H9 (cell line): ENCODE data around the gene PLN. TPM values are rescaled to one million over a fixed set of nuclear protein-coding genes. Genes with fewer than 3 reads are reported as not detected.

Experiments used
- DNase-seq: peaks from one replicate; pipeline ENCODE4 v3.0.0-alpha.2; 2017
- H2AFZ ChIP-seq: one replicate; pipeline ENCODE4 v1.6.1; 2013; ENCODE audit warnings: mild to moderate bottlenecking, low read length, control low read depth, moderate library complexity
- H2AK5ac ChIP-seq: 2 replicates; pipeline ENCODE4 v1.6.1; 2013; ENCODE audit warnings: low read length, control low read depth, mixed read lengths; ENCODE audit not compliant: insufficient read length
- H2BK120ac ChIP-seq: one replicate; pipeline ENCODE4 v1.6.1; 2013; ENCODE audit warnings: low read depth, mild to moderate bottlenecking, low read length, control low read depth, inconsistent platforms; ENCODE audit not compliant: poor library complexity, severe bottlenecking
- H2BK12ac ChIP-seq: 2 replicates; pipeline ENCODE4 v1.6.1; 2013; ENCODE audit warnings: low read length, control low read depth, mixed read lengths, low read depth; ENCODE audit not compliant: insufficient read length
- H2BK15ac ChIP-seq: 2 replicates; pipeline ENCODE4 v1.6.1; 2013; ENCODE audit warnings: low read depth, low read length, control low read depth
- H2BK20ac ChIP-seq: one replicate; pipeline ENCODE4 v1.6.1; 2013; ENCODE audit warnings: low read depth, mild to moderate bottlenecking, low read length, control low read depth, inconsistent platforms; ENCODE audit not compliant: poor library complexity, severe bottlenecking
- H2BK5ac ChIP-seq: 2 replicates; pipeline ENCODE4 v1.6.1; 2013; ENCODE audit warnings: low read length, control low read depth, mixed read lengths; ENCODE audit not compliant: insufficient read length
- H3K14ac ChIP-seq: 2 replicates; pipeline ENCODE4 v1.6.1; 2013; ENCODE audit warnings: low read length, control low read depth; ENCODE audit not compliant: insufficient read depth
- H3K18ac ChIP-seq: 2 replicates; pipeline ENCODE4 v1.6.1; 2013; ENCODE audit warnings: low read depth, mild to moderate bottlenecking, mixed read lengths, low read length, control low read depth; ENCODE audit not compliant: insufficient read length
- H3K23ac ChIP-seq: 2 replicates; pipeline ENCODE4 v1.6.1; 2013; ENCODE audit warnings: low read length, control low read depth, mixed read lengths, low read depth; ENCODE audit not compliant: insufficient read length
- H3K23me2 ChIP-seq: 2 replicates; pipeline ENCODE4 v1.6.1; 2013; ENCODE audit warnings: low read depth, mild to moderate bottlenecking, mixed read lengths, low read length, control low read depth; ENCODE audit not compliant: insufficient read length, poor library complexity, severe bottlenecking
- H3K27ac ChIP-seq: 2 replicates; pipeline ENCODE4 v1.5.1; 2013; ENCODE audit warnings: low read length, control low read depth, mixed read lengths, low read depth; ENCODE audit not compliant: insufficient read length
- H3K27me3 ChIP-seq: 2 replicates; pipeline ENCODE4 v1.6.1; 2013; ENCODE audit warnings: low read length, control low read depth, inconsistent platforms; ENCODE audit not compliant: insufficient read depth
- H3K4ac ChIP-seq: 2 replicates; pipeline ENCODE4 v1.6.1; 2013; ENCODE audit warnings: low read depth, mild to moderate bottlenecking, control low read depth, inconsistent platforms, low read length, moderate library complexity
- H3K4me1 ChIP-seq: 2 replicates; pipeline ENCODE4 v1.6.1; 2013; ENCODE audit warnings: low read length, control low read depth, inconsistent platforms; ENCODE audit not compliant: insufficient read depth
- H3K4me2 ChIP-seq: 2 replicates; pipeline ENCODE4 v1.6.1; 2013; ENCODE audit warnings: low read length, control low read depth, mixed read lengths; ENCODE audit not compliant: insufficient read length, insufficient read depth
- H3K56ac ChIP-seq: 2 replicates; pipeline ENCODE4 v1.6.1; 2013; ENCODE audit warnings: low read depth, mild to moderate bottlenecking, mixed read lengths, low read length, control low read depth; ENCODE audit not compliant: insufficient read length
- H3K79me1 ChIP-seq: 2 replicates; pipeline ENCODE4 v1.6.1; 2013; ENCODE audit warnings: low read depth, mild to moderate bottlenecking, moderate library complexity, low read length, control low read depth, inconsistent platforms; ENCODE audit not compliant: insufficient read depth, poor library complexity, severe bottlenecking
- H3K79me2 ChIP-seq: 2 replicates; pipeline ENCODE4 v1.6.1; 2013; ENCODE audit warnings: low read length, control low read depth, inconsistent platforms; ENCODE audit not compliant: insufficient read depth
- H3K9ac ChIP-seq: 2 replicates; pipeline ENCODE4 v1.6.1; 2013; ENCODE audit warnings: low read length, control low read depth, mixed read lengths; ENCODE audit not compliant: insufficient read length; ENCODE audit errors: extremely low read depth
- H3K9me3 ChIP-seq: one replicate; pipeline ENCODE4 v1.6.1; 2013; ENCODE audit warnings: low read depth, low read length, inconsistent platforms; ENCODE audit not compliant: control insufficient read depth
- H3T11ph ChIP-seq: one replicate; pipeline ENCODE4 v1.6.1; 2013; ENCODE audit warnings: mild to moderate bottlenecking, low read length, control low read depth, inconsistent platforms
- H4K20me1 ChIP-seq: one replicate; pipeline ENCODE4 v1.6.1; 2013; ENCODE audit not compliant: control insufficient read depth, insufficient read length, insufficient read depth
- H4K5ac ChIP-seq: 2 replicates; pipeline ENCODE4 v1.6.1; 2013; ENCODE audit warnings: low read depth, mild to moderate bottlenecking, mixed read lengths, low read length, control low read depth; ENCODE audit not compliant: insufficient read length
- H4K8ac ChIP-seq: replicated peaks from 2 replicates; pipeline ENCODE4 v1.6.1; 2013; ENCODE audit warnings: low read length, control low read depth, mixed read lengths, low read depth; ENCODE audit not compliant: insufficient read length
- H4K91ac ChIP-seq: 2 replicates; pipeline ENCODE4 v1.6.1; 2013; ENCODE audit warnings: low read depth, mild to moderate bottlenecking, moderate library complexity, mixed read lengths, low read length, control low read depth; ENCODE audit not compliant: insufficient read length
- H3K27ac Mint-ChIP-seq, 3 experiments: 2 replicates in 2 of 3; 3 replicates in 1 of 3; pipeline ENCODE4 v1.8.0; 2020 to 2021; ENCODE audit warnings: mixed read lengths in 3 of 3, mild to moderate bottlenecking in 1 of 3, moderate library complexity in 1 of 3
- H3K27me3 Mint-ChIP-seq: 2 replicates; pipeline ENCODE4 v1.8.0; 2021; ENCODE audit warnings: low read depth, mild to moderate bottlenecking, moderate library complexity, mixed read lengths
- H3K36me3 Mint-ChIP-seq, 3 experiments: 2 replicates in 2 of 3; 3 replicates in 1 of 3; pipeline ENCODE4 v1.8.0; 2020 to 2021; ENCODE audit warnings: low read depth in 3 of 3, mixed read lengths in 3 of 3; ENCODE audit not compliant: insufficient read depth in 1 of 3
- H3K4me1 Mint-ChIP-seq, 2 experiments: 2 replicates each; pipeline ENCODE4 v1.8.0; 2020; ENCODE audit warnings: mixed read lengths in 2 of 2
- H3K4me3 Mint-ChIP-seq, 2 experiments: 2 replicates in 1 of 2; 3 replicates in 1 of 2; pipeline ENCODE4 v1.8.0; 2020 to 2021; ENCODE audit warnings: mild to moderate bottlenecking in 2 of 2, mixed read lengths in 2 of 2, moderate library complexity in 1 of 2
- H3K9me3 Mint-ChIP-seq, 2 experiments: 2 replicates in 1 of 2; 3 replicates in 1 of 2; pipeline ENCODE4 v1.8.0; 2020; ENCODE audit warnings: mild to moderate bottlenecking in 2 of 2, mixed read lengths in 2 of 2, moderate library complexity in 1 of 2
- WGBS: extraction: QIAGEN DNeasy Blood & Tissue Kit; methylation state at CpG from one replicate; pipeline ENCODE4 v1.1.7; 2013; ENCODE audit warnings: missing lambda C conversion rate, low lambda C conversion rate, mixed read lengths; ENCODE audit not compliant: insufficient read length; ENCODE audit errors: extremely low coverage; 5-methylcytosine and 5-hydroxymethylcytosine counted together
- total RNA-seq: library from RNA; stranded (reverse); gene quantifications from 2 replicates; pipeline ENCODE4 v1.2.1, GENCODE V29; 2021
- TF ChIP-seq, protein P1 (sequence below): fragments of 200-600 bp; sonication (generic); conservative IDR thresholded peaks from 3 replicates; pipeline ENCODE4 v1.8.0; 2021; ENCODE audit warnings: antibody characterized with exemption, mild to moderate bottlenecking

PLN gene
- total RNA-seq, 1 experiment from 2014 or later: not detected

DNA sequence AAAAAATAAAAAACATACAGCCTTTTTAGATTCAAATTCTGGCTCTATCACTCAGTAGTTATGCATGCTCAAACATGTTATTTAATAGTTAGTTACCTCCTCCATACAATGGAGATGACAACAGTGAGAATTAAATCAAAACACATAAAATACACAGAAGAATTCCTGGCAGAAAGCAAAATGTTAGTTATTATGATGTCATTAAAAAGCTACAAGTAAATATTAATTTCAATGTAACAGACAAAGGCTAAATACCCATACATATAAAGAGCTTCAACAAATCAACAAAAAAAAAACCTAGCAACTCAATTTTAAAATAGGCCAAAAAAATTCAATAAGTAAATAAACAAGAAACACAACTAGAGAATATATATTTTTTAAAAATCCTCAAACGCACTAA, 21.4 kb downstream of the PLN start:
- Mint-ChIP-seq H3K9me3 (peaks cover 9 to 11% of the 10 kb centered on the region in 2 experiments), H3K27ac (no peak overlapping the region), H3K36me3 (peaks cover 6 to 12% (median 8%) of the 10 kb centered on the region in 3 experiments), H3K4me3 (no peak overlapping the region), H3K4me1 (peaks cover 9 to 12% of the 10 kb centered on the region in 2 experiments), H3K27me3 (no peaks in the 10 kb centered on the region)
- Histone ChIP-seq H3K79me2 (no peaks in the 10 kb centered on the region), H3K79me1 (peaks cover 3% of the 10 kb centered on the region), H2AFZ (no peak overlapping the region), H3K14ac (no peak overlapping the region), H3K9me3 (peaks cover under 1% of the 10 kb centered on the region), H2AK5ac (no peak overlapping the region), H3K18ac (no peak overlapping the region), H2BK120ac (no peak overlapping the region), H2BK12ac (no peak overlapping the region), H3T11ph (no peak overlapping the region), H2BK15ac (no peak overlapping the region), H3K9ac (no peak overlapping the region), H3K23ac (no peak overlapping the region), H4K20me1 (no peaks in the 10 kb centered on the region), H3K56ac (no peak overlapping the region), H2BK20ac (no peak overlapping the region), H3K27me3 (no peaks in the 10 kb centered on the region), H3K4ac (no peak overlapping the region), H4K8ac (no peak overlapping the region), H4K5ac (no peak overlapping the region), H3K23me2 (no peaks in the 10 kb centered on the region), H3K4me2 (no peak overlapping the region), H3K27ac (no peak overlapping the region), H4K91ac (no peak overlapping the region), H2BK5ac (no peak overlapping the region), H3K4me1 (peaks cover 3% of the 10 kb centered on the region; the same call in 1 of the 2 replicates)
- no peak for DNase-seq
- WGBS: no CpG with 5 or more reads among the region's 1 CpG
- TF ChIP-seq, protein P1, sequence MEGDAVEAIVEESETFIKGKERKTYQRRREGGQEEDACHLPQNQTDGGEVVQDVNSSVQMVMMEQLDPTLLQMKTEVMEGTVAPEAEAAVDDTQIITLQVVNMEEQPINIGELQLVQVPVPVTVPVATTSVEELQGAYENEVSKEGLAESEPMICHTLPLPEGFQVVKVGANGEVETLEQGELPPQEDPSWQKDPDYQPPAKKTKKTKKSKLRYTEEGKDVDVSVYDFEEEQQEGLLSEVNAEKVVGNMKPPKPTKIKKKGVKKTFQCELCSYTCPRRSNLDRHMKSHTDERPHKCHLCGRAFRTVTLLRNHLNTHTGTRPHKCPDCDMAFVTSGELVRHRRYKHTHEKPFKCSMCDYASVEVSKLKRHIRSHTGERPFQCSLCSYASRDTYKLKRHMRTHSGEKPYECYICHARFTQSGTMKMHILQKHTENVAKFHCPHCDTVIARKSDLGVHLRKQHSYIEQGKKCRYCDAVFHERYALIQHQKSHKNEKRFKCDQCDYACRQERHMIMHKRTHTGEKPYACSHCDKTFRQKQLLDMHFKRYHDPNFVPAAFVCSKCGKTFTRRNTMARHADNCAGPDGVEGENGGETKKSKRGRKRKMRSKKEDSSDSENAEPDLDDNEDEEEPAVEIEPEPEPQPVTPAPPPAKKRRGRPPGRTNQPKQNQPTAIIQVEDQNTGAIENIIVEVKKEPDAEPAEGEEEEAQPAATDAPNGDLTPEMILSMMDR: no peak
